HG02943 (cell line): Measurements from ENCODE around the gene ATG7.
"Not testable (repeated sequence)": the region's sequence is repeated elsewhere in the genome, so short reads cannot be mapped to it uniquely, and the experiment has no call there.

ENCODE experiments used
- ATAC-seq: cut with Tn5 transposase; IDR thresholded peaks from one replicate; pipeline ENCODE4 v1.9.1; 2021; ENCODE audit warnings: mild to moderate bottlenecking, low read depth, moderate library complexity; ENCODE audit not compliant: unreplicated experiment

Gene ATG7

GRCh38 chr3:11559816-11560633 lies 287.8 kb downstream of the ATG7 start:
- no peak for ATAC-seq

DNA sequence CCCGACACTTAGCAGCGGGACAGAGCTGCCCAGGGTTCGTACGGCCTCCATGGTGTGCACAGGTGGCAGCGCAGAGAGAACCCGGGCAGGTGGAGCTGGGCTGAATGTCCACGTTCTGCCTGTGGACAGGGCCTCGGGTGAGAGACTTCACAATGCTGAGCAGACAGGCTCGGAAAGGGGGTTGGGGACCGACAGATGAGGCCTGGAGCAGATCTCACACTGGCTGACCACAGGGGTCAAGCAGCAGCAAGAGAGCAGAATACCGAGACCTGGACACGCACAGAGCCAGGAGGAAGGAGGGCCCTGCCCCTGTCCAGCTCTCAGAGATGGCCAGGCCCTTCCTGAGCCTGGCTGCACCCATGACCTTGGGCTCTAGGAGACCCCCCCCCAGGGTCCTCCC lies 288.5 kb downstream of the ATG7 start:
- ATAC-seq = no peak

GRCh38 chr3:11562277-11562881 lies 290.2 kb downstream of the ATG7 start:
- no peak for ATAC-seq

GRCh38 chr3:11563159-11563864 lies 291.1 kb downstream of the ATG7 start:
- ATAC-seq = no peak

GRCh38 chr3:11563865-11564185 lies 291.6 kb downstream of the ATG7 start:
- no peak for ATAC-seq

GRCh38 chr3:11564577-11565001 lies 292.4 kb downstream of the ATG7 start:
- ATAC-seq = no peak

GRCh38 chr3:11565072-11565471 lies 292.9 kb downstream of the ATG7 start:
- ATAC-seq = no peak

- ATAC-seq = no peak
These were observed 293.3 kb downstream of the ATG7 start for GRCh38 chr3:11565492-11565891.

GRCh38 chr3:11565932-11566331 lies 293.7 kb downstream of the ATG7 start:
- ATAC-seq = no peak

DNA sequence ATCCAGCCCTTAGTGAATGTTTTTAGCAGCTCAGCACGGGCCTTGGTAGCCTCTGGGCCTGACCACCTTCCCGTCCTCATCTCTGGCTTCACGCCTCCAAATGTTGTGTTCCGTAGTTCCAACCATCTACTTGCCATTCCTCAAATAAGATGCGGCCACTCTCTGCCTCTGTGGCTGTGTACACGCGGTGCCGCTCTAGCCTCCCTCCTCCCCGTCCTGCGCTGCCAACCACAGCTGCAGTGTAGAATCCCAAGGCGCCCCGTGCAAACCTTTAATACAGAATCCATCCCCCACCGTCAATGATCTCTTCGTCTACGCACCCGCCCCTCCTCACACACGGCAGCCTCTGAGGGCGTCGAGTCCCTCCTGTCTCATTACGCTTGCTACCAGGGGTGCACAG lies 294.3 kb downstream of the ATG7 start:
- no peak for ATAC-seq

DNA sequence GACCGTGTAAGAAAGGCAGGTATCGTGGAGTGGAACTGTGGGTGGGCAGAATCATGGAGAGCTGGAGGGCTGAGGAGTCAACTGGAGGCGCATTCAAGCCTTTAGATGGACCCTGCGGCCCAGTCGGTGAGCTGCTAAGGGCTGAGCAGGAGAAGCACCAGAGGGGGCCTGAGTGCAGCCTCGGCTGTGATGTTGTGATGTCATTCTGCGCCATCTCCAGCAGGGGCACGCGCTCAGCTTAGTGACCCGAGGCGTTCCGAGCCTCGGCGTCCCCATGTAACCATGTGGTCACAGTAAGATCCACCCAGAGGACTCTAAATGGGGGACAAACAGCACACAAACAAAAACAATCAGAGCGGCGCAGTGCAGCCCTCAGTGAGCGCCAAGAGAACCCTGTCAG lies 294.7 kb downstream of the ATG7 start:
- no peak for ATAC-seq

- ATAC-seq = no peak
These were observed 295.6 kb downstream of the ATG7 start for GRCh38 chr3:11567516-11568467.

GRCh38 chr3:11568503-11569155 lies 296.4 kb downstream of the ATG7 start:
- ATAC-seq = no peak

DNA sequence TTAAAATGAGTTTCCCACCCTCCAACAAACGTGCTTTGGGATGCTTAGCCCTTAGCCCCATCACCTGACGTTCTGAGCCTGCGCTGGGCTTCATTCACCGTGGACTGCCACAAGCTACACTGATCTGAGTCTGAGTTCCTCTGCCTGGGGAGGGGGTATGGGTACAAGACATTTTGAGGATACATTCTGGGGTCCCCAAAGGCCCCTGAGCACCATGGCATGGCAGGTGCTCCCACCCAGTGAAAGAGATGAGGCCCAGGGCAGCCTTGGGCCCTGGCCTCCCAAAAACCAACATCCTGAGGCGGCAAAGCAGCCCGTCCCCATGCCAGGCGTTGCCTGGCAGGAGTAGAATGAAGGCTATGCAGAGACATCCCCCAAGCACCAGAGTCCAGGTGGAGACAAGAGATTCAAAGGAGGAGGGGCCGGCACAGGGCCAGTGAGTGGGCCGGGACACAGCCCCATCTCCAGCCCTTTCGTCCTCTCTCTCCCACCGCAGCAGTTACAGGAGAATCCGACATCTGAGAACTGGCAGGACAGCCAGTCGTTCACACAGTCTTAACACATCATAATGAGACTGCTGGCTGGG lies 297.1 kb downstream of the ATG7 start:
- no peak for ATAC-seq

GRCh38 chr3:11570251-11570650 lies 298.1 kb downstream of the ATG7 start:
- no peak for ATAC-seq

DNA sequence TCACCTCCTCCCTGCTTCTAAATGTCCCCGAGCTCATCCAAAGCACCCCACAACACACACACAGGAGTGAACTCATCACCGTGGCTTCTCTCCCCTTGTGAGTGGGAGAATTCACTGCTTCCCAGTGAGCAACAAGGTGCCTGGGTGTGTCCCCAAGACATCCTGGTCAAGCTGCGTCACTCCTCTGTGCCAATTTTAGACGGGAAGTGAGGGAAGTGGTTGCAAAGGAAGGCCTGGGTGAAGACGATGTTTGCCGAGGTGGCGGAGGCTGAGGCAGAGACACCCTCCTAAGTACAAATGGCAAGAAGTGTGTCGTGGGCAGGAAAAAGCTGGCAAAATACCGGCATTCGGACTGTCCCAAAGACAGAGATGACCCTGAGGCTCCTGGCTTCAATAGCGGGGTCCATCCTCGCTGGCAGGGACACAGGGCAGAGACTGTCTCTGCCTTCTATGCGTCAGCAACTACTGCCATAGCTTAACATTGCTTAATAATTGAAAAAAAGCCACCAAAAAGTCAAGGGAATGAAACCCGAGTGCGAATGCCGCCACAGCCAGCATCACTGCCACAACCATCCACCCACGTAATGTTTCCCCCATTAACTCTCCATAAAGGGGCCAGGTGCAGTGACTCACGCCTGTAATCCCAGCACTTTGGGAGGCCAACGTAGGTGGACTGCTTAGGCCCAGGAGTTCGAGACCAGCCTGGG lies 298.7 kb downstream of the ATG7 start:
- ATAC-seq = no peak

GRCh38 chr3:11572660-11573059 lies 300.5 kb downstream of the ATG7 start:
- ATAC-seq = not testable (repeated sequence)

- ATAC-seq = no peak
These were observed 302.9 kb downstream of the ATG7 start for GRCh38 chr3:11574981-11575669.

DNA sequence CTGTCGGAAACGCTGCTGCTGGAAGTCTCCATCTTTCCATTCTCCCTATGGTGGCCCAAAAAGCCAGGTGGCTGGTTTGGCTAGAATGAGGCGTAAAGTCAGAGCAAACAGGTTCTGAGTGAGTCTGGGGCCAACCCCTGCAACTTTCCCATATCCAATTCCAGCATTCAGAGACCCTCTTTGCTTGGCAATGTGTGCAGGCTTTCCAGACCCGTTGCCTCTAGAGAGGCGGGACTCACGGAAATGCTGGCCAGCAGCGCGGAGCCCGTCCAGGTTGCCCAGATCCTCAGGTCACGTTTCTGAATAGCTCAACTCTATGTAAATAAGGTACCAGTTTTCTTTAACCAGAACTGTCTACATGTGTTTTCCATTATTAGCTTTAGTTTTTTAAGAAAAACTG lies 303.5 kb downstream of the ATG7 start:
- no peak for ATAC-seq
